CD4-positive, alpha-beta T cell (primary cell): Measurements from ENCODE around the gene CNTLN. TPM values are rescaled to one million over a fixed set of nuclear protein-coding genes. Genes with fewer than 3 reads are reported as not detected.

Source experiments
- ATAC-seq: fragments of 200-7000 bp; cut with Tn5 transposase; one replicate; pipeline ENCODE4 v1.10.0; 2022; ENCODE audit warnings: mild to moderate bottlenecking; ENCODE audit not compliant: poor library complexity
- CTCF ChIA-PET: fragments of 350-600 bp; sonication (Branson Sonifier 250); formaldehyde crosslinking; loops from one replicate; lab custom pipeline; 2021; ENCODE audit warnings: antibody characterized with exemption, inconsistent platforms; lab: Charles Lee
- POLR2A ChIA-PET: fragments of 350-600 bp; sonication (Branson Sonifier 250); formaldehyde crosslinking; loops from one replicate; lab custom pipeline; 2021; ENCODE audit warnings: antibody characterized with exemption, inconsistent platforms; lab: Charles Lee
- DNase-seq, 14 experiments: peaks; one replicate each; pipeline ENCODE4 v3.0.0-alpha.2; 2013 to 2020; ENCODE audit warnings: mixed read lengths in 2 of 14
- H3K27ac ChIP-seq, 2 donors: one replicate each; pipeline versions ENCODE4 v1.5.1 to v1.7.0; 2013; ENCODE audit warnings: low read length in 2 of 2, low read depth in 1 of 2, mild to moderate bottlenecking in 1 of 2
- H3K27me3 ChIP-seq, 2 experiments: 1 replicate in 1 of 2; 2 replicates in 1 of 2; pipeline versions ENCODE4 v1.6.1 to v1.7.0; 2013; ENCODE audit warnings: low read length in 2 of 2, control low read depth in 1 of 2, mild to moderate bottlenecking in 1 of 2, moderate library complexity in 1 of 2; ENCODE audit not compliant: insufficient read depth in 2 of 2, control insufficient read depth in 1 of 2
- H3K36me3 ChIP-seq: one replicate; pipeline ENCODE4 v1.6.1; 2013; ENCODE audit warnings: low read length, control low read depth; ENCODE audit not compliant: insufficient read depth
- H3K4me1 ChIP-seq: one replicate; pipeline ENCODE4 v1.6.1; 2013; ENCODE audit warnings: low read length, control low read depth; ENCODE audit not compliant: insufficient read depth
- H3K4me3 ChIP-seq: one replicate; pipeline ENCODE4 v1.5.1; 2013; ENCODE audit warnings: mild to moderate bottlenecking, low read length, moderate library complexity
- H3K9me3 ChIP-seq, 2 experiments: 1 replicate in 1 of 2; 2 replicates in 1 of 2; pipeline versions ENCODE4 v1.6.1 to v1.7.0; 2013; ENCODE audit warnings: low read length in 2 of 2, mild to moderate bottlenecking in 2 of 2, control low read depth in 1 of 2, moderate library complexity in 1 of 2; ENCODE audit not compliant: control insufficient read depth in 1 of 2, insufficient read depth in 1 of 2
- H3K27ac Mint-ChIP-seq: one replicate; pipeline ENCODE4 v1.8.0; 2020; ENCODE audit warnings: mixed read lengths
- H3K27me3 Mint-ChIP-seq: one replicate; pipeline ENCODE4 v1.8.0; 2021; ENCODE audit warnings: mixed read lengths
- H3K36me3 Mint-ChIP-seq: one replicate; pipeline ENCODE4 v1.8.0; 2021; ENCODE audit warnings: low read depth, mixed read lengths
- H3K4me1 Mint-ChIP-seq: one replicate; pipeline ENCODE4 v1.8.0; 2021; ENCODE audit warnings: low read depth, mixed read lengths
- H3K4me3 Mint-ChIP-seq: one replicate; pipeline ENCODE4 v1.8.0; 2020; ENCODE audit warnings: mild to moderate bottlenecking, mixed read lengths
- H3K9me3 Mint-ChIP-seq: one replicate; pipeline ENCODE4 v1.8.0; 2020; ENCODE audit warnings: mixed read lengths
- CTCF ChIP-seq: fragments of 200-600 bp; IDR thresholded peaks from one replicate; pipeline ENCODE4 v1.8.0; 2022; ENCODE audit warnings: antibody characterized with exemption, mild to moderate bottlenecking
- intact Hi-C, 2 experiments: fragments of 100-400 bp; cut with DNase I in 1 of 2; cut with micrococcal nuclease in 1 of 2; formaldehyde crosslinking; loops; one replicate each; pipeline versions ENCODE4 v1.15.1 to v1.9.0; 2023 to 2025; cut with DNase I, micrococcal nuclease
- total RNA-seq, 174 experiments: library from RNA in 2 of 174; stranded (reverse) in 2 of 174; gene quantifications; one replicate each; pipeline ENCODE4 v1.2.3 and lab custom pipeline; 2021 to 2026

The CNTLN gene
- total RNA-seq, 2 experiments from 2014 or later, result 0.25 to 0.28 TPM

GRCh38 chr9:17481565-17481964 is 346.7 kb downstream of the CNTLN start:
- Mint-ChIP-seq H3K27ac (no peak overlapping the region), H3K9me3 (no peaks in the 10 kb centered on the region), H3K27me3 (no peaks in the 10 kb centered on the region), H3K4me3 (no peak overlapping the region), H3K36me3 (no peaks in the 10 kb centered on the region), H3K4me1 (no peaks in the 10 kb centered on the region)
- Histone ChIP-seq H3K27ac (no peak overlapping the region), H3K4me1 (no peaks in the 10 kb centered on the region), H3K36me3 (no peaks in the 10 kb centered on the region), H3K4me3 (no peak overlapping the region), H3K9me3 (peaks cover 0 to 11% of the 10 kb centered on the region in 2 experiments), H3K27me3 (no peaks in the 10 kb centered on the region)
- ChIA-PET POLR2A (no interaction called here), CTCF (no interaction called here)
- intact Hi-C loops, result no loop called here
- DNase-seq (no peak), ATAC-seq (no peak)
- TF ChIP-seq CTCF, result no peak

GRCh38 chr9:17484906-17485305 is 350.1 kb downstream of the CNTLN start:
- H3K36me3 Mint-ChIP-seq, result no peaks in the 10 kb centered on the region
- no peaks in the 10 kb centered on the region for H3K36me3 ChIP-seq
- TF ChIP-seq CTCF, result no peak
- H3K9me3 Mint-ChIP-seq, result no peaks in the 10 kb centered on the region
- no peaks in the 10 kb centered on the region for H3K4me1 ChIP-seq
- no peaks in the 10 kb centered on the region for H3K27me3 Mint-ChIP-seq
- no peaks in the 10 kb centered on the region for H3K4me1 Mint-ChIP-seq
- no peaks in the 10 kb centered on the region for H3K27me3 ChIP-seq
- ATAC-seq (no peak), DNase-seq (no peak)
- H3K27ac Mint-ChIP-seq, result no peak overlapping the region
- no peak overlapping the region for H3K27ac ChIP-seq
- no peak overlapping the region for H3K4me3 ChIP-seq
- H3K4me3 Mint-ChIP-seq, result no peak overlapping the region
- intact Hi-C loops, result no loop called here
- ChIA-PET POLR2A (no interaction called here), CTCF (no interaction called here)
- H3K9me3 ChIP-seq, result peaks cover 0 to 11% of the 10 kb centered on the region in 2 experiments

- Mint-ChIP-seq H3K27ac (no peak overlapping the region), H3K9me3 (no peaks in the 10 kb centered on the region), H3K4me1 (no peaks in the 10 kb centered on the region), H3K4me3 (no peak overlapping the region), H3K27me3 (no peaks in the 10 kb centered on the region), H3K36me3 (no peaks in the 10 kb centered on the region)
- TF ChIP-seq CTCF, result no peak
- POLR2A ChIA-PET, result no interaction called here
- Histone ChIP-seq H3K4me1 (no peaks in the 10 kb centered on the region), H3K27ac (no peak overlapping the region), H3K27me3 (no peaks in the 10 kb centered on the region), H3K36me3 (no peaks in the 10 kb centered on the region), H3K9me3 (peaks cover 0 to 4% of the 10 kb centered on the region in 2 experiments), H3K4me3 (no peak overlapping the region)
- DNase-seq (no peak), ATAC-seq (no peak)
- intact Hi-C loops, result no loop called here
- CTCF ChIA-PET, result no interaction called here
Observed at GRCh38 chr9:17486396-17486795, 351.6 kb downstream of the CNTLN start.
